CD4-positive, CD25-positive, alpha-beta regulatory T cell (primary cell): ENCODE data around the gene GSPT1. TPM values are rescaled to one million over a fixed set of nuclear protein-coding genes. Genes with fewer than 3 reads are reported as not detected.
"Not testable (repeated sequence)": the region's sequence is repeated elsewhere in the genome, so short reads cannot be mapped to it uniquely, and the experiment has no call there.

Experiments
- ATAC-seq, 2 donors: fragments of 150-1000 bp; cut with Tn5 transposase; one replicate each; pipeline ENCODE4 v1.10.0; 2021; ENCODE audit warnings: low read depth in 2 of 2, moderate number of reproducible peaks in 2 of 2, moderate library complexity in 1 of 2
- DNase-seq, 3 donors: peaks; one replicate each; pipeline versions ENCODE4 v3.0.0 to v3.0.0-alpha.2; 2012 to 2022; ENCODE audit warnings: mixed read lengths in 1 of 3
- H3K27ac ChIP-seq: one replicate; pipeline ENCODE4 v1.7.0; 2013; ENCODE audit warnings: mild to moderate bottlenecking, low read length; ENCODE audit not compliant: insufficient read depth, poor library complexity, severe bottlenecking
- H3K27me3 ChIP-seq: one replicate; pipeline ENCODE4 v1.7.0; 2013; ENCODE audit warnings: low read length; ENCODE audit not compliant: control insufficient read depth, insufficient read depth
- H3K36me3 ChIP-seq: one replicate; pipeline ENCODE4 v1.7.0; 2013; ENCODE audit warnings: mild to moderate bottlenecking, low read length, moderate library complexity; ENCODE audit not compliant: control insufficient read depth, insufficient read depth
- H3K4me1 ChIP-seq: 2 replicates; pipeline ENCODE4 v1.7.0; 2013; ENCODE audit warnings: mild to moderate bottlenecking, low read length; ENCODE audit not compliant: insufficient read depth, control insufficient read depth, poor library complexity, severe bottlenecking
- H3K4me3 ChIP-seq: one replicate; pipeline ENCODE4 v1.7.0; 2013; ENCODE audit warnings: low read depth, mild to moderate bottlenecking, low read length, moderate library complexity
- H3K9me3 ChIP-seq, 2 experiments: 1 replicate in 1 of 2; 2 replicates in 1 of 2; pipeline ENCODE4 v1.7.0; 2013; ENCODE audit warnings: low read length in 2 of 2, mild to moderate bottlenecking in 1 of 2, moderate library complexity in 1 of 2; ENCODE audit not compliant: control insufficient read depth in 2 of 2
- H3K27ac Mint-ChIP-seq, 3 donors: one replicate each; pipeline ENCODE4 v1.8.0; 2020 to 2022; ENCODE audit warnings: mild to moderate bottlenecking in 3 of 3, mixed read lengths in 3 of 3, moderate library complexity in 2 of 3
- H3K27me3 Mint-ChIP-seq: one replicate; pipeline ENCODE4 v1.8.0; 2022; ENCODE audit warnings: mild to moderate bottlenecking, mixed read lengths
- H3K36me3 Mint-ChIP-seq: one replicate; pipeline ENCODE4 v1.8.0; 2020; ENCODE audit warnings: mixed read lengths
- H3K4me1 Mint-ChIP-seq, 4 donors: one replicate each; pipeline ENCODE4 v1.8.0; 2020 to 2022; ENCODE audit warnings: mixed read lengths in 4 of 4, mild to moderate bottlenecking in 1 of 4
- H3K4me3 Mint-ChIP-seq, 4 donors: one replicate each; pipeline ENCODE4 v1.8.0; 2020 to 2022; ENCODE audit warnings: mild to moderate bottlenecking in 4 of 4, mixed read lengths in 4 of 4, moderate library complexity in 3 of 4
- H3K9me3 Mint-ChIP-seq, 7 donors: one replicate each; pipeline ENCODE4 v1.8.0; 2020 to 2022; ENCODE audit warnings: mixed read lengths in 7 of 7, mild to moderate bottlenecking in 3 of 7, moderate library complexity in 2 of 7
- polyA plus RNA-seq, 4 donors: library from polyadenylated mRNA; unstranded; fragments of 300-500 nt; fragmentation: Illumina TruSeq; gene quantifications; one replicate each; pipeline ENCODE4 v1.2.3, GENCODE V29; 2021
- total RNA-seq: library from RNA; stranded (reverse); gene quantifications from one replicate; pipeline ENCODE4 v1.2.3, GENCODE V29; 2022

The GSPT1 gene
- total and polyA plus RNA-seq, 5 donors from 2014 or later, result 93.2 to 177 (median 103) TPM

- no peak for ATAC-seq
- Mint-ChIP-seq H3K27me3 (no peaks in the 10 kb centered on the region), H3K4me3 (no peak overlapping the region), H3K36me3 (peaks cover 21% of the 10 kb centered on the region), H3K9me3 (no peaks in the 10 kb centered on the region), H3K4me1 (peaks cover 0 to 7% (median 2%) of the 10 kb centered on the region in 4 donors), H3K27ac (no peak overlapping the region)
- Histone ChIP-seq H3K27ac (no peak overlapping the region), H3K36me3 (peaks cover 27% of the 10 kb centered on the region), H3K4me1 (no peaks in the 10 kb centered on the region), H3K4me3 (no peak overlapping the region), H3K27me3 (no peaks in the 10 kb centered on the region), H3K9me3 (no peaks in the 10 kb centered on the region)
- DNase-seq, result no peak
These were observed 81.6 kb downstream of the GSPT1 start for GRCh38 chr16:11833951-11834695.

- no peak overlapping the region for H3K4me3 ChIP-seq
- H3K4me1 ChIP-seq, result no peaks in the 10 kb centered on the region
- H3K4me3 Mint-ChIP-seq, result no peak overlapping the region
- H3K9me3 ChIP-seq, result no peaks in the 10 kb centered on the region
- no peaks in the 10 kb centered on the region for H3K4me1 Mint-ChIP-seq
- no peaks in the 10 kb centered on the region for H3K36me3 ChIP-seq
- no peaks in the 10 kb centered on the region for H3K27me3 Mint-ChIP-seq
- H3K36me3 Mint-ChIP-seq, result no peaks in the 10 kb centered on the region
- H3K27ac Mint-ChIP-seq, result no peak overlapping the region
- no peaks in the 10 kb centered on the region for H3K9me3 Mint-ChIP-seq
- H3K27me3 ChIP-seq, result no peaks in the 10 kb centered on the region
- ATAC-seq (no peak), DNase-seq (no peak)
- H3K27ac ChIP-seq, result no peak overlapping the region
These were observed 87.1 kb downstream of the GSPT1 start for GRCh38 chr16:11828696-11829095.

DNA sequence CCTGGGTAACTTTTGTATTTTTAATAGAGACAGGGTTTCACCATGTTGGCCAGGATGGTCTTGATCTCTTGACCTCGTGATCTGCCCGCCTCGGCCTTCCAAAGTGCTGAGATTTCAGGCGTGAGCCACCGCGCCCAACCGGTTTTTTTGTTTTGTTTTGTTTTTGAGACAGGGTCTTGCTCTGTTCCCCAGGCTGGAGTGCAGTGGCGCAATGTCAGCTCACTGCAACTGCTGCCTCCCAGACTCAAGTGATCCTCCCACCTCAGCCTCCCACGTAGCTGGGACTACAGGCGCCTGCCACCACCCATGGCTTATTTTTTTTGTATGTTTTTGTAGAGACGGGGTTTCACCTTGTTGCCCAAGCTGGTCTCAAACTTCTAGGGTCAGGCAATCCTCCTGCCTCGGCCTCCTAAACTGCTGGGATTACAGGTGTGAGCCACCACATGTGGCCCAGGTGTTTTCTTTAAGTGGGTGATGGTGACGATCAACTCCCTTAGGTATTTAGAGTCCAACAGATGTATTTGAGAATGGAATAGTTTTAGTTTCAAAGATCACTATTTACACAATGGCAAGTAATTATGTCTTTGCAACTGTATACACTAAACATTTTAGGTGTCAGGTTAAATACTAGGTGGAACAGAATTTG lies 90.1 kb downstream of the GSPT1 start:
- H3K4me3 Mint-ChIP-seq, ATAC-seq, H3K9me3 Mint-ChIP-seq, H3K27me3 Mint-ChIP-seq, H3K9me3 ChIP-seq, H3K36me3 ChIP-seq, H3K4me1 ChIP-seq, DNase-seq, H3K27me3 ChIP-seq, H3K27ac ChIP-seq, H3K4me1 Mint-ChIP-seq, H3K27ac Mint-ChIP-seq, H3K4me3 ChIP-seq, H3K36me3 Mint-ChIP-seq: not testable (repeated sequence)

DNA sequence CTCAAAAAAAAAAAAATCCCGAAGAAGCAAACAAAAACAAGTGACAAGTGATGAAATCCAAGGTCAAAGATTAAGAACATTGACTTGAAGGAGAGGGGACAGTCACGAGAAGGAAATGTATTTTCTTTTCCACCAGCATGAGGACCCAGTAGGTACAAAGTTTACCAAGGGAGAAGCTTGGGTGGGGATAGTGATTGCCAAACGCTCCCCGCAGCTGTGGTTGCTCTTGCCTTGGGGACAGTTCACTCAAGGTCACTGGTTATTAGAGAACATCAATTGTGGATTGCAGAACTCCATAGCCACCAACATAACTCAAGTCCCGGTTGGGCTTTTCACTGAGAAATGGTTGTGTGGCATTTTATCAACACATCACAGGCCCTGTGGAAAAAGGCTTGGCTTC lies 91.4 kb downstream of the GSPT1 start:
- Histone ChIP-seq H3K27me3 (no peaks in the 10 kb centered on the region), H3K9me3 (no peaks in the 10 kb centered on the region), H3K36me3 (no peaks in the 10 kb centered on the region), H3K27ac (no peak overlapping the region), H3K4me3 (no peak overlapping the region), H3K4me1 (no peaks in the 10 kb centered on the region)
- DNase-seq, result no peak
- Mint-ChIP-seq H3K4me3 (no peak overlapping the region), H3K9me3 (no peaks in the 10 kb centered on the region), H3K4me1 (no peaks in the 10 kb centered on the region), H3K27me3 (peaks cover 12% of the 10 kb centered on the region), H3K27ac (no peak overlapping the region), H3K36me3 (no peaks in the 10 kb centered on the region)
- no peak for ATAC-seq

DNA sequence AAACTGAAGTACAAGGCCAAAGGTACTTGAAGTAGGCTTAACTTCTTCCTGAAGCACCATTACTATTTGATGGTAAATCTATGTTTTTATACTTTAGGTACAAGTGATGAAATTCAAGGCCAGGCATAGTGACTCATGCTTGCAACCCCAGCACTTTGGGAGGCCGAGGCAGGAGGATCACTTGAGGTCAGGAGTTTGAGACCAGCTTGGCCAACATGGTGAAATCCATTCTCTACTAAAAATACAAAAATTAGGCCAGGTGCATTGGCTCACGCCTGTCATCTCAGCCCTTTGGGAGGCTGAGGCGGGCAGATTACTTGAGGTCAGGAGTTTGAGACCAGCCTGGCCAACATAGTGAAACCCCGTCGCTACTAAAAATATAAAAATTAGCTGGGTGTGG lies 92.1 kb downstream of the GSPT1 start:
- not testable (repeated sequence) for H3K9me3 Mint-ChIP-seq, H3K27ac ChIP-seq, H3K36me3 Mint-ChIP-seq, H3K27ac Mint-ChIP-seq, H3K4me3 ChIP-seq, H3K36me3 ChIP-seq, H3K4me3 Mint-ChIP-seq, H3K9me3 ChIP-seq, DNase-seq, H3K4me1 ChIP-seq, ATAC-seq, H3K4me1 Mint-ChIP-seq, H3K27me3 ChIP-seq
- H3K27me3 Mint-ChIP-seq, result peaks cover 12% of the 10 kb centered on the region

DNA sequence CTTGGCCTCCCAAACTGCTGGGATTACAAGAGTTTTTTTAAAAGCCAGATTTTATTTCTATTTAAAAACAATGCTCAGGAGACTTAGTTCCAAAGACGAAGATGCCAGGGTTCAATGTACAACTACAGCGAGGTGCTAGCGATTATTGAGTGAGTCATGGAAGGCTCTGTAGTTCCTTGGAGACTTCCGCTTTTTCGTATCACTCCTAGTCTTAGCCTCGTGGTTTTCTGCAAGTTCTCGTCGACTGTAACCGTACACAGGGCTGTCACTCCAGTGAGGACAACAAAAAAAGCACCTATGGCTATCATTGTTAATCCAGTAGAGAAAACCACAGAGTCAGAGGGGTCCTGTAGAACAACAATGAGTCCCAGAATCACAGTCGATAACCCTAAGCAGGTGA lies 96.0 kb downstream of the GSPT1 start:
- Mint-ChIP-seq H3K4me1 (no peaks in the 10 kb centered on the region), H3K27me3 (peaks cover 12% of the 10 kb centered on the region)

DNA sequence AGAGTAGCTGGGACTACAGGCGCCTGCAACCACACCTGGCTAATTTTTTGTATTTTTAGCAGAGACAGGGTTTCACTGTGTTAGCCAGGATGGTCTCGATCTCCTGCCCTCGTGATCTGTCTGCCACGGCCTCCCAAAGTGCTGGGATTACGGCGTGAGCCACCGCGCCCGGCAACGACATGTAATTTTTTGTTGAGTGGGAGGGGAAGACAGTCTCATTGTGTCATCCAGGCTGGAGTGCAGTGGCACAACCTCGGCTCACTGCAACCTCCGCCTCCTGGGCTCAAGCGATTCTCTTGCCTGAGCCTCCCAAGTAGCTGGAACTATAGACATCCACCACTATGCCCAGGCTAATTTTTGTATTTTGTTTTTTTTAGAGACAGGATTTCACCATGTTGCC lies 96.8 kb downstream of the GSPT1 start:
- not testable (repeated sequence) for H3K4me1 ChIP-seq, H3K4me1 Mint-ChIP-seq, ATAC-seq, H3K27me3 ChIP-seq, H3K4me3 ChIP-seq, H3K9me3 ChIP-seq, H3K36me3 Mint-ChIP-seq, H3K27ac ChIP-seq, H3K9me3 Mint-ChIP-seq, H3K36me3 ChIP-seq, H3K4me3 Mint-ChIP-seq, DNase-seq, H3K27ac Mint-ChIP-seq
- H3K27me3 Mint-ChIP-seq, result peaks cover 12% of the 10 kb centered on the region

More for the DNA sequence above, 96.0 kb downstream of the GSPT1 start:
- Histone ChIP-seq H3K4me3 (no peak overlapping the region), H3K27ac (no peak overlapping the region), H3K9me3 (no peaks in the 10 kb centered on the region), H3K4me1 (no peaks in the 10 kb centered on the region), H3K36me3 (no peaks in the 10 kb centered on the region), H3K27me3 (no peaks in the 10 kb centered on the region)
- Mint-ChIP-seq H3K4me3 (no peak overlapping the region), H3K36me3 (no peaks in the 10 kb centered on the region), H3K9me3 (no peaks in the 10 kb centered on the region), H3K27ac (no peak overlapping the region)
- ATAC-seq (no peak), DNase-seq (no peak)
